ENCODE data around the gene RAVER2. TPM values are rescaled to one million over a fixed set of nuclear protein-coding genes. Genes with fewer than 3 reads are reported as not detected.

Gene RAVER2
- polyA plus RNA-seq, 1 donor (not counting 4 experiments of a cell fraction or from before 2014, with no cell fraction given), result 9.1 TPM

- Histone ChIP-seq H3K4me3 (ENCODE audit: control insufficient read depth in 2 of 3, extremely low read depth in 1 of 3, insufficient read depth in 2 of 3, low read depth in 1 of 3, low read length in 3 of 3) (no peak overlapping the region), H3K36me3 (ENCODE audit: control insufficient read depth in 2 of 2, extremely low read depth in 1 of 2, insufficient read depth in 2 of 2, low read length in 2 of 2) (peaks cover 10 to 11% of the 10 kb centered on the region in 2 experiments), H3K9me1 (ENCODE audit: control insufficient read depth, extremely low read depth, insufficient read depth, low read length) (no peaks in the 10 kb centered on the region), H3K4me1 (ENCODE audit: control insufficient read depth, extremely low read depth, insufficient read depth, low read length) (peaks cover under 1% of the 10 kb centered on the region), H3K4me2 (ENCODE audit: control insufficient read depth, extremely low read depth, insufficient read depth, low read depth, low read length) (no peak overlapping the region), H3K27ac (ENCODE audit: control insufficient read depth, insufficient read depth, low read length) (no peak overlapping the region), H3K27me3 (ENCODE audit: control insufficient read depth, extremely low read depth, insufficient read depth, low read length) (no peaks in the 10 kb centered on the region), H2AFZ (ENCODE audit: control insufficient read depth, low read length) (no peak overlapping the region), H3K9ac (ENCODE audit: control insufficient read depth, extremely low read depth, insufficient read depth, low read length) (no peak overlapping the region), H3K9me3 (ENCODE audit: control insufficient read depth, low read depth, low read length) (no peaks in the 10 kb centered on the region), H3K79me2 (ENCODE audit: control insufficient read depth, insufficient read depth, low read length) (no peaks in the 10 kb centered on the region), H4K20me1 (ENCODE audit: control insufficient read depth, extremely low read depth, insufficient read depth, low read length) (no peaks in the 10 kb centered on the region)
- dilution Hi-C loops (cut with MboI; ENCODE audit: extremely low pct_ligation_motif_present, low sequenced_read_pairs), result no loop called here
- TF ChIP-seq EZH2 (IDR thresholded peaks at IDR 0.05; ENCODE audit: low read length) (no peak), CTCF (optimal IDR thresholded peaks at IDR 0.05 in 1 of 3, IDR thresholded peaks at IDR 0.05 in 1 of 3, conservative IDR thresholded peaks at IDR 0.05 in 1 of 3; ENCODE audit: extremely low read depth in 1 of 3, insufficient read depth in 2 of 3, low read length in 3 of 3) (no peak)
- FAIRE-seq, result no peak
- DNase-seq (ENCODE audit: low read depth, low spot score), result no peak
These were observed 84.6 kb downstream of the RAVER2 start for GRCh38 chr1:64829411-64830029.

GRCh38 chr1:64830030-64830651, 85.3 kb downstream of the RAVER2 start:
- Histone ChIP-seq H3K4me3 (ENCODE audit: control insufficient read depth in 2 of 3, extremely low read depth in 1 of 3, insufficient read depth in 2 of 3, low read depth in 1 of 3, low read length in 3 of 3) (no peak overlapping the region), H3K9me3 (ENCODE audit: control insufficient read depth, low read depth, low read length) (no peaks in the 10 kb centered on the region), H3K4me1 (ENCODE audit: control insufficient read depth, extremely low read depth, insufficient read depth, low read length) (peaks cover 7% of the 10 kb centered on the region), H3K79me2 (ENCODE audit: control insufficient read depth, insufficient read depth, low read length) (no peaks in the 10 kb centered on the region), H3K9ac (ENCODE audit: control insufficient read depth, extremely low read depth, insufficient read depth, low read length) (no peak overlapping the region), H3K4me2 (ENCODE audit: control insufficient read depth, extremely low read depth, insufficient read depth, low read depth, low read length) (no peak overlapping the region), H4K20me1 (ENCODE audit: control insufficient read depth, extremely low read depth, insufficient read depth, low read length) (no peaks in the 10 kb centered on the region), H3K36me3 (ENCODE audit: control insufficient read depth in 2 of 2, extremely low read depth in 1 of 2, insufficient read depth in 2 of 2, low read length in 2 of 2) (peaks cover 10 to 11% of the 10 kb centered on the region in 2 experiments), H3K27ac (ENCODE audit: control insufficient read depth, insufficient read depth, low read length) (no peak overlapping the region), H3K9me1 (ENCODE audit: control insufficient read depth, extremely low read depth, insufficient read depth, low read length) (no peaks in the 10 kb centered on the region), H2AFZ (ENCODE audit: control insufficient read depth, low read length) (no peak overlapping the region), H3K27me3 (ENCODE audit: control insufficient read depth, extremely low read depth, insufficient read depth, low read length) (no peaks in the 10 kb centered on the region)
- dilution Hi-C loops (cut with MboI; ENCODE audit: extremely low pct_ligation_motif_present, low sequenced_read_pairs), result no loop called here
- TF ChIP-seq EZH2 (IDR thresholded peaks at IDR 0.05; ENCODE audit: low read length), result no peak
- no peak for DNase-seq (ENCODE audit: low read depth, low spot score)
- FAIRE-seq, result no peak

Measured in keratinocyte (primary cell).